ENCODE measurements around the gene PLA2G12B.
A peak's percentile ranks its signal among the peaks of the same experiment; 100 is the strongest.

The PLA2G12B gene

DNA sequence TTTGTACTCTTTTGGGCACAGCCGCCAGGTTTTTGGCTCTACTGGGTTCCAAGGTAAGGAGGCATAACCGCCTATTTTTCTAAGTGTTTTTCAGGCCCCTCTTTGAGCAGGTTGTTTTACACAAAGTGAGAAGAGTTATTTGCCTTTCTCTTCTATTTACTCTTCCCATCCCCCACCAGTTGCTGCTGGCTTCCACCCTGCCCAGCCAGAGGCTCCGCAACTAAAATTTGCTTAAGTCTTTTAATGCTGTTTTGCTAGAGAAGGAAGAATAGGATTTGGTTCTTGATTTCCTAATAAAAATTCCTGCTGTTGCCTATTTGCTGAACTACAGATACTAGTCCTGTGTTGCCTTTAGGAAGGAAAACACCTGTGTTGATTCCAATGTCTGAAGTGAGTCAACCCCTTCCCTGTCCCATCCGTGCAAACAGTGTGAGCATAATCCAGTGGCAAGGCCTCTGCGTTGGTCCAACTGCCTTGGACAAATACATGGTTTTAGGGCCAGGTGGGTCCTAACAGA lies 1.9 kb downstream of the PLA2G12B start:
- peak; percentile 63 for DNase-seq (ENCODE audit: low read depth)
- no peak for TF ChIP-seq CTCF (IDR thresholded peaks at IDR 0.05; ENCODE audit: control insufficient read depth, extremely low read depth, insufficient read depth)
- H3K4me3 ChIP-seq (ENCODE audit: low read depth, low read length): no peak overlapping the region

DNA sequence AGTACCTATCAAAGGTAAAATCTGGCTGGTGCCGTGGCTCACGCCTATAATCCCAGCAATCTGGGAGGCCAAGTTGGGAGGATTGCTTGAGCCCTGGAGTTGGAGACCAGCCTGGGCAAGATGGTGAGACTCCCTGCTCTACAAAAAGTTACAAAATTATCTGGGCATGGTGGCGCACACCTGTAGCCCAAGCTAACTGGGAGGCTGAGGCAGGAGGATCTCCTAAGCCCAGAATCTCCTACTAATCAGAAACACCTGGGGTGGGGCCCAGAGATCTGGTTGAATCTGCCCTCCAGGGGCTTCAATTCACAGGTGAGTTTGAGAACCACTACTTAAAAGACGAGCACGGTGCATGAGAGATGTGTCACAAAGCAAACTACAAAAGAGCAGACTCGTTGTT lies 2.4 kb downstream of the PLA2G12B start:
- DNase-seq (ENCODE audit: low read depth): no peak
- H3K4me3 ChIP-seq (ENCODE audit: low read depth, low read length): no peak overlapping the region
- TF ChIP-seq CTCF (IDR thresholded peaks at IDR 0.05; ENCODE audit: control insufficient read depth, extremely low read depth, insufficient read depth): no peak

GRCh38 chr10:72951760-72952159 lies 2.8 kb downstream of the PLA2G12B start:
- no peak for TF ChIP-seq CTCF (IDR thresholded peaks at IDR 0.05; ENCODE audit: control insufficient read depth, extremely low read depth, insufficient read depth)
- DNase-seq (ENCODE audit: low read depth): no peak
- no peak overlapping the region for H3K4me3 ChIP-seq (ENCODE audit: low read depth, low read length)

GRCh38 chr10:72948762-72949161 lies 5.8 kb downstream of the PLA2G12B start:
- no peak for DNase-seq (ENCODE audit: low read depth)
- H3K4me3 ChIP-seq (ENCODE audit: low read depth, low read length): no peak overlapping the region
- no peak for TF ChIP-seq CTCF (IDR thresholded peaks at IDR 0.05; ENCODE audit: control insufficient read depth, extremely low read depth, insufficient read depth)

DNA sequence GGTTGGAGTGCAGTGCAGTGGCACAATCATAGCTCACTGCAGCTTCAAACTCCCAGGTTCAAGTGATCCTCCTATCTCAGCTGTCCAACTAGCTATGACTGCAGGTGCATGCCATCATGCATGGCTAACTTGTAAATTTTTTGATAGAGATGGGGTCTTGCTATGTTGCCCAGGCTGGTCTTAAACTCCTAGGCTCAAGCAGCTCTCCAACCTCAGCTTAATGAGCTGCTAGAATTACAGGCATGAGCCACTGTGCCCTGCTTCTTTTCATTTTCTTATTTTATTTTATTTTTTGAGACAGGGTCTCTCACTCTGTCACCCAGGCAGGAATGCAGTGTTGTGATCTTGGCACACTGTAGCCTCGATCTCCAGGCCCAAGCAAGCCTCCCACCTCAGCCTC lies 7.6 kb downstream of the PLA2G12B start:
- no peak overlapping the region for H3K4me3 ChIP-seq (ENCODE audit: low read depth, low read length)
- TF ChIP-seq CTCF (IDR thresholded peaks at IDR 0.05; ENCODE audit: control insufficient read depth, extremely low read depth, insufficient read depth): no peak
- no peak for DNase-seq (ENCODE audit: low read depth)

- no peak overlapping the region for H3K4me3 ChIP-seq (ENCODE audit: low read depth, low read length)
- DNase-seq (ENCODE audit: low read depth): no peak
- no peak for TF ChIP-seq CTCF (IDR thresholded peaks at IDR 0.05; ENCODE audit: control insufficient read depth, extremely low read depth, insufficient read depth)
These were observed 10.9 kb downstream of the PLA2G12B start for GRCh38 chr10:72943498-72944234.

DNA sequence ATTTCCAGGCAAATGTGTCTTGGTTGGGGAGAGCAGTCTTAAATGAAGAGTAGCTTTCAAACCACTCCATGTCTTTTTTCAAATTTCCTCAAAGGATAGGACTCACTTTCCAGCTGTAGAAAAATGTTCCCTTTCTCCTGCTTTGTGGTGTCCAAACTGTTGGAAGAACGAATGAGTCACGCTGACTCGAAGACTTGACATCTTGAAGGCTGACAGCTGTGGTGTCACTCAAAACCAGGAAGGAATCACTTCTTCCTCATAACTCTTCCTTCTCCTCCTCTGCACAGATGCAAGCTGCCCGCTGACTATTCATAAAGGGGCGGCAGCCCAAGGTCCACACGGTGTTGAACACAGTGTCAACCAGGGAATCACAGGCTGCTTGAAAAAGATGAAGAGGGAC lies 19.2 kb downstream of the PLA2G12B start:
- TF ChIP-seq CTCF (IDR thresholded peaks at IDR 0.05; ENCODE audit: control insufficient read depth, extremely low read depth, insufficient read depth): no peak
- no peak overlapping the region for H3K4me3 ChIP-seq (ENCODE audit: low read depth, low read length)
- DNase-seq (ENCODE audit: low read depth): no peak

Data from LNCaP clone FGC (cell line).